ENCODE data around the gene ITGB4. TPM values are rescaled to one million over a fixed set of nuclear protein-coding genes. Genes with fewer than 3 reads are reported as not detected.

ITGB4 gene
- total RNA-seq, 2 donors from 2014 or later = 3.4 to 5.1 TPM

- peak overlapping the region; percentile 78 for H3K4me3 Mint-ChIP-seq
- no peaks in the 10 kb centered on the region for H3K27me3 Mint-ChIP-seq (ENCODE audit: insufficient read depth)
- 64 to 86% methylated on average over 1 to 5 of the region's 6 CpGs for WGBS, 2 experiments (ENCODE audit: insufficient coverage in 1 of 2, insufficient read length in 1 of 2)
- DNase-seq = no peak
- peaks cover 34% of the 10 kb centered on the region for H3K4me1 Mint-ChIP-seq
- peak; percentile 80 for TF ChIP-seq CTCF (conservative IDR thresholded peaks at IDR 0.05)
- Histone ChIP-seq H3K9ac (ENCODE audit: extremely low read depth, low read length, poor library complexity, severe bottlenecking) (no peak overlapping the region), H3K4me3 (ENCODE audit: low read length) (no peak overlapping the region), H3K27ac (ENCODE audit: low read depth, low read length) (no peak overlapping the region), H3K9me3 (ENCODE audit: control insufficient read depth, low read length) (no peaks in the 10 kb centered on the region), H3K4me1 (ENCODE audit: control insufficient read depth, insufficient read depth, low read length) (peaks cover 4% of the 10 kb centered on the region), H3K27me3 (ENCODE audit: control insufficient read depth, insufficient read depth, low read length, poor library complexity, severe bottlenecking) (no peaks in the 10 kb centered on the region), H3K36me3 (ENCODE audit: control insufficient read depth, insufficient read depth, low read length) (peaks cover 7% of the 10 kb centered on the region)
- peaks cover 1% of the 10 kb centered on the region for H3K9me3 Mint-ChIP-seq
- H3K36me3 Mint-ChIP-seq (ENCODE audit: low read depth) = peaks cover 18% of the 10 kb centered on the region
- peak overlapping the region; percentile 98 for H3K27ac Mint-ChIP-seq
Observed at GRCh38 chr17:75783069-75783783, 62.0 kb downstream of the ITGB4 start.

DNA sequence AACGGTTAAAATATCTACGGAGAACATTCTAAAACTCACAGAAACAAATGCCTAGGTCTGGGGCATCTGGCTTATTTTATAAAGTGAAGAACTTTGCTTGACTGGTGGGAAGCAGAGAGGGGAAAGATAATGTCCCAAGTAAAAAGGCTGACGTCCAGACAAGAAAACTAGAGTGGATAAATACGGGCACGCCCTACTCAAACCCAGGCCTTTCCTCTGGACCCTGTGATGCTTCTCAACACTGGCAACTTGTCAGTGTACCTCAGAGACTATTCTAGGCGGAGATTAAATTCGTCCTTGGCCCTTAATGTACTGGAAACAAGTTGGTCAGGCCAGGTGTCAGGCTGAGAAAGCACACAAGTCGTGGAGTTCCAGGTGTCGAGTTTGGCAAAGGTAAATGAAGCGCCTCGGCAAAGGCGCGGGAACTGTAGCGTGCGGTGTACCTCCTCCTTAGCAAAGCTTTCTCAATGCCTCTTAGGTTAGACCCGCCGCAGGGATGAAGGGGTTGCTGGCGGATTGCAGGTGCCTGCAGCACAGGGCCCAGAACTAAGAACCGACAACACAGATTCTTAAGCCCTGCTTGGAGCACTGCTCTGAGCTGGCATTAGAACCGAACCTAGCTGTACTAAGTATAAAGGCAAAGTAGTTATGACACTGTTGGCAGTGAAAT, 62.7 kb downstream of the ITGB4 start:
- no peaks in the 10 kb centered on the region for H3K27me3 ChIP-seq (ENCODE audit: control insufficient read depth, insufficient read depth, low read length, poor library complexity, severe bottlenecking)
- Mint-ChIP-seq H3K27me3 (ENCODE audit: insufficient read depth) (no peaks in the 10 kb centered on the region), H3K4me1 (peaks cover 32% of the 10 kb centered on the region), H3K36me3 (ENCODE audit: low read depth) (peaks cover 11% of the 10 kb centered on the region), H3K9me3 (peaks cover 1% of the 10 kb centered on the region), H3K4me3 (peak overlapping the region; percentile 78), H3K27ac (peak overlapping the region; percentile 98)
- H3K27ac ChIP-seq (ENCODE audit: low read depth, low read length) = peak overlapping the region; percentile 50
- DNase-seq = no peak
- peaks cover 4% of the 10 kb centered on the region for H3K4me1 ChIP-seq (ENCODE audit: control insufficient read depth, insufficient read depth, low read length)
- no peaks in the 10 kb centered on the region for H3K9me3 ChIP-seq (ENCODE audit: control insufficient read depth, low read length)
- H3K4me3 ChIP-seq (ENCODE audit: low read length) = peak overlapping the region; percentile 90
- H3K9ac ChIP-seq (ENCODE audit: extremely low read depth, low read length, poor library complexity, severe bottlenecking) = peak overlapping the region; percentile 99
- no peak for TF ChIP-seq CTCF (conservative IDR thresholded peaks at IDR 0.05)
- WGBS, 2 experiments (ENCODE audit: insufficient coverage in 1 of 2, insufficient read length in 1 of 2) = 87 to 97% methylated on average over 17 to 20 of the region's 20 CpGs
- H3K36me3 ChIP-seq (ENCODE audit: control insufficient read depth, insufficient read depth, low read length) = no peaks in the 10 kb centered on the region

DNA sequence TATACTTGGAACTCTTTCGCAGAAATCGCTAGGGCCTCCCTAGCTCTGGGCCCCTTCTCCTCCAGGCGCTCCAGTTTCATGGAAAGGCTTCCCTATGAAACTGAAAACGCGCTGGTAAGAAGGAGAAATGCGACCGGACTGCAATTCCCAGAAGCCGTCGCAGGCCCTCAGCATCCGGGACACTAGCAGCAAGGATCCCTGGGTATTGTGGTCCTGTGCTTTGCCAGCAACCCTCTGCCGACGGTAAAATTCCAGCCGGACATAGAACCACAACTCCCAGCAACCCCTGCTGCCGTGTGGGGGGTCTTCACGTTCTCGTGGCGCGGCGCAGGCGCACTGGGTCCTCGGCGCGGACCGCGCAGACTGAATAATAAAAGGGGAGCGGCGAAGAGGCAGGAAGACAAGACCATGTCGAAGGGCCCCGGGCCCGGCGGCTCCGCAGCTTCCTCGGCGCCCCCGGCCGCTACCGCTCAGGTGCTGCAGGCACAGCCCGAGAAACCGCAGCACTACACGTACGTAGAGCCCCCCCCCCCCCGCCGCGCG, 63.3 kb downstream of the ITGB4 start, which contains the start of gene UNK:
Gene UNK (plus strand): TSS at position 334 of the 543 bp plus-strand sequence. CDS start 75 bp downstream, at position 409.
- H3K4me3 Mint-ChIP-seq = peak within 1 kb of the TSS; percentile 78
- Histone ChIP-seq H3K27me3 (ENCODE audit: control insufficient read depth, insufficient read depth, low read length, poor library complexity, severe bottlenecking) (no peaks in the 10 kb centered on the region), H3K9ac (ENCODE audit: extremely low read depth, low read length, poor library complexity, severe bottlenecking) (peak within 1 kb of the TSS; percentile 99), H3K4me1 (ENCODE audit: control insufficient read depth, insufficient read depth, low read length) (peaks cover 4% of the 10 kb centered on the region), H3K4me3 (ENCODE audit: low read length) (peak within 1 kb of the TSS; percentile 90), H3K36me3 (ENCODE audit: control insufficient read depth, insufficient read depth, low read length) (no peaks in the 10 kb centered on the region), H3K27ac (ENCODE audit: low read depth, low read length) (peak within 1 kb of the TSS; percentile 95), H3K9me3 (ENCODE audit: control insufficient read depth, low read length) (no peaks in the 10 kb centered on the region)
- no peaks in the 10 kb centered on the region for H3K27me3 Mint-ChIP-seq (ENCODE audit: insufficient read depth)
- peaks cover 32% of the 10 kb centered on the region for H3K4me1 Mint-ChIP-seq
- no peak for TF ChIP-seq CTCF (conservative IDR thresholded peaks at IDR 0.05)
- DNase-seq = peak; percentile 100
- peaks cover 10% of the 10 kb centered on the region for H3K36me3 Mint-ChIP-seq (ENCODE audit: low read depth)
- peak within 1 kb of the TSS; percentile 98 for H3K27ac Mint-ChIP-seq
- peaks cover under 1% of the 10 kb centered on the region for H3K9me3 Mint-ChIP-seq
- WGBS, 2 experiments (ENCODE audit: insufficient coverage in 1 of 2, insufficient read length in 1 of 2) = 0 to 3% methylated on average over 10 to 43 of the region's 45 CpGs
